ENCODE data around the gene NTHL1. TPM values are rescaled to one million over a fixed set of nuclear protein-coding genes. Genes with fewer than 3 reads are reported as not detected.
A peak's percentile ranks its signal among the peaks of the same experiment; 100 is the strongest.

Gene NTHL1
- total RNA-seq, 1 donor from 2014 or later: 25.6 TPM

DNA sequence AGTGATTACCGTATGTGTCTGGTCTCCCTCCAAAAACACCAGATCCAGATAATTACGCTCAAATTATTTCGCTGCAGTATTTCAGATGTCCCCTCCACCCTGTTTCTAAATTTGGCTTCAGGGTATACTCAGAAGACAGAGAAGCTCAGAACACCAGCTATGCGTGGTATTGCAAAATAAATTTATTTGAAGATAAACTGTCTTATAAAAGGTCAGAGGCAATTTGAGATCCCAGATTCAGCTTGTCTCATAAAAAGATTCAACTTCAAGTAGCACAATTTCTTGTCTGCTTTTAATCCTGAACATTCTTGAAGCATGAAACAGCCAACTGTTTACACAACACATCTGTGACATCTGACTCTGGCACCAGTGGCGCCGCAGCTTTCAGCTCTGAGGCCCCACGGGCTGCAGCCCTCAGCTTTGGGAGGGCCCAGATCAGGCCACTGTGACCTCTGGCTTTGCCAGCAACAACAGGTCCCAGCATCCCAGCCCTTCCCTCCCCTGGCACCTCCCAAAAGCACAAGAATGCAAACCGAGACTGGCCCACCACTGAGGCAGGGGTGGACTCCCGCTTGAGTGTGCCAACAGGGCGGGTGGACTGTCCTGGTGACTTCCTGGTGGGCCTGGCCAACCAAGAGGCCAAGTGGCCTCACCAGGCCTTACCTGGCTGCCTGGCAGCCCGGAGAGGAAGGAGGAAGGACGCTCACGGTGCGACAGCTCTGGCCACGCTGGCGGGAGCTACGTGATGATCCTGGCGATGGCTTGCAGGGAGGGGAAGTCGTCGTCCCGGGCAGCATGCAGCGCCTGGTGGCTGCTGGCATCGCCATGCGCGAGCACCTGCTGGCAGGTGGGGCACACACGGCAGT lies 49.9 kb downstream of the NTHL1 start:
- peak overlapping the region; percentile 49 for H3K4me3 Mint-ChIP-seq (ENCODE audit: unreplicated experiment)
- DNase-seq (ENCODE audit: low spot score): no peak
- H3K27me3 Mint-ChIP-seq (ENCODE audit: unreplicated experiment): peaks cover 9% of the 10 kb centered on the region
- TF ChIP-seq, protein P1, sequence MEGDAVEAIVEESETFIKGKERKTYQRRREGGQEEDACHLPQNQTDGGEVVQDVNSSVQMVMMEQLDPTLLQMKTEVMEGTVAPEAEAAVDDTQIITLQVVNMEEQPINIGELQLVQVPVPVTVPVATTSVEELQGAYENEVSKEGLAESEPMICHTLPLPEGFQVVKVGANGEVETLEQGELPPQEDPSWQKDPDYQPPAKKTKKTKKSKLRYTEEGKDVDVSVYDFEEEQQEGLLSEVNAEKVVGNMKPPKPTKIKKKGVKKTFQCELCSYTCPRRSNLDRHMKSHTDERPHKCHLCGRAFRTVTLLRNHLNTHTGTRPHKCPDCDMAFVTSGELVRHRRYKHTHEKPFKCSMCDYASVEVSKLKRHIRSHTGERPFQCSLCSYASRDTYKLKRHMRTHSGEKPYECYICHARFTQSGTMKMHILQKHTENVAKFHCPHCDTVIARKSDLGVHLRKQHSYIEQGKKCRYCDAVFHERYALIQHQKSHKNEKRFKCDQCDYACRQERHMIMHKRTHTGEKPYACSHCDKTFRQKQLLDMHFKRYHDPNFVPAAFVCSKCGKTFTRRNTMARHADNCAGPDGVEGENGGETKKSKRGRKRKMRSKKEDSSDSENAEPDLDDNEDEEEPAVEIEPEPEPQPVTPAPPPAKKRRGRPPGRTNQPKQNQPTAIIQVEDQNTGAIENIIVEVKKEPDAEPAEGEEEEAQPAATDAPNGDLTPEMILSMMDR (IDR thresholded peaks at IDR 0.05; ENCODE audit: unreplicated experiment): no peak
- no peaks in the 10 kb centered on the region for H3K4me1 Mint-ChIP-seq (ENCODE audit: unreplicated experiment)
- no peaks in the 10 kb centered on the region for H3K9me3 Mint-ChIP-seq (ENCODE audit: unreplicated experiment)
- H3K36me3 Mint-ChIP-seq (ENCODE audit: low read depth, unreplicated experiment): peaks cover 9% of the 10 kb centered on the region
- H3K27ac Mint-ChIP-seq (ENCODE audit: unreplicated experiment): no peak overlapping the region

DNA sequence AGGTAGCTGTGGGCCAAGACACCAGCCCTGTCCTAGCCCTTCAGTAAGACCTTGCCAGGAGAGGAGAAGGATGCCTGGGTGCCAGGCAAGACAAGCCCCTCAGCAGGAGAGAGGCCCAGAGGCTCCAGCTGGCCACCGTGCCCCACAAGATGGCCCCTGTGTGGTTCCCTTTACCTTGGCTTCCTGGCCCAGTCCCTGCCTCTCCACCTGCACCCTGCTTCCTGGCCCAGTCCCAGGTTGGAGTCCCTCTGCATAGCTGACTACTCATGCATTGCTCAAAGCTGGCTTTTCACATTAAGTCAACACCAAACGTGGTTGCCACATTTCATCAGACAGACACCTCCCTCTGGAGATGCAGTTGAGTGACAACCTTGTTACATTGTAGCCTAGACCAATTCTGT lies 53.9 kb downstream of the NTHL1 start:
- H3K27ac Mint-ChIP-seq (ENCODE audit: unreplicated experiment): peak overlapping the region; percentile 64
- peaks cover 9% of the 10 kb centered on the region for H3K36me3 Mint-ChIP-seq (ENCODE audit: low read depth, unreplicated experiment)
- no peaks in the 10 kb centered on the region for H3K9me3 Mint-ChIP-seq (ENCODE audit: unreplicated experiment)
- no peak for DNase-seq (ENCODE audit: low spot score)
- H3K4me3 Mint-ChIP-seq (ENCODE audit: unreplicated experiment): peak overlapping the region; percentile 31
- peaks cover 4% of the 10 kb centered on the region for H3K4me1 Mint-ChIP-seq (ENCODE audit: unreplicated experiment)
- TF ChIP-seq, protein P1 (IDR thresholded peaks at IDR 0.05; ENCODE audit: unreplicated experiment): no peak
- peaks cover 13% of the 10 kb centered on the region for H3K27me3 Mint-ChIP-seq (ENCODE audit: unreplicated experiment)

DNA sequence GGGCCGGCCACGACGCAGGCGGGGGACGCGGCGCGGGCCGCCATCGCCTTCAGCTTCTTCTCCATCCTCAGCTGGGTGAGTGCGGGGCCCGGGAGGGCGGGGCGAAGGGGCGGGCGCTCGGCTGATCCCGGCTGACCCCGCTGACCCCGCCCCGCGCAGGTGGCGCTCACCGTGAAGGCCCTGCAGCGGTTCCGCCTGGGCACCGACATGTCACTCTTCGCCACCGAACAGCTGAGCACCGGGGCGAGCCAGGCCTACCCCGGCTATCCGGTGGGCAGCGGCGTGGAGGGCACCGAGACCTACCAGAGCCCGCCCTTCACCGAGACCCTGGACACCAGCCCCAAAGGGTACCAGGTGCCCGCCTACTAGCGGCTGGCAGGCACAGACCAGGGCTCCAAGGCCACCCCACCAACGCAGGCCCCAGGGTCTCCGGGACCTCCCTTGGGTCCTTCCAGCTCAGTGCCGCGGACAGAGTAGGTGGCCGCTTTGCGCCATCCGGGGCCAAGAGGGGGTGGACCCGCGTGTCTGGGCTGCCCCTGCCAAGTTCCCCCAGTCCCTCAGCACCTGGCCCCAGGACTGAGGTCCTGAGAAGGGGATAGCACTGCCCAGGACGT lies 54.8 kb downstream of the NTHL1 start:
- Mint-ChIP-seq H3K9me3 (ENCODE audit: unreplicated experiment) (no peaks in the 10 kb centered on the region), H3K4me3 (ENCODE audit: unreplicated experiment) (no peak overlapping the region), H3K27me3 (ENCODE audit: unreplicated experiment) (peaks cover 20% of the 10 kb centered on the region), H3K27ac (ENCODE audit: unreplicated experiment) (no peak overlapping the region), H3K36me3 (ENCODE audit: low read depth, unreplicated experiment) (peaks cover 9% of the 10 kb centered on the region), H3K4me1 (ENCODE audit: unreplicated experiment) (peaks cover 4% of the 10 kb centered on the region)
- TF ChIP-seq, protein P1 (IDR thresholded peaks at IDR 0.05; ENCODE audit: unreplicated experiment): no peak
- DNase-seq (ENCODE audit: low spot score): no peak

DNA sequence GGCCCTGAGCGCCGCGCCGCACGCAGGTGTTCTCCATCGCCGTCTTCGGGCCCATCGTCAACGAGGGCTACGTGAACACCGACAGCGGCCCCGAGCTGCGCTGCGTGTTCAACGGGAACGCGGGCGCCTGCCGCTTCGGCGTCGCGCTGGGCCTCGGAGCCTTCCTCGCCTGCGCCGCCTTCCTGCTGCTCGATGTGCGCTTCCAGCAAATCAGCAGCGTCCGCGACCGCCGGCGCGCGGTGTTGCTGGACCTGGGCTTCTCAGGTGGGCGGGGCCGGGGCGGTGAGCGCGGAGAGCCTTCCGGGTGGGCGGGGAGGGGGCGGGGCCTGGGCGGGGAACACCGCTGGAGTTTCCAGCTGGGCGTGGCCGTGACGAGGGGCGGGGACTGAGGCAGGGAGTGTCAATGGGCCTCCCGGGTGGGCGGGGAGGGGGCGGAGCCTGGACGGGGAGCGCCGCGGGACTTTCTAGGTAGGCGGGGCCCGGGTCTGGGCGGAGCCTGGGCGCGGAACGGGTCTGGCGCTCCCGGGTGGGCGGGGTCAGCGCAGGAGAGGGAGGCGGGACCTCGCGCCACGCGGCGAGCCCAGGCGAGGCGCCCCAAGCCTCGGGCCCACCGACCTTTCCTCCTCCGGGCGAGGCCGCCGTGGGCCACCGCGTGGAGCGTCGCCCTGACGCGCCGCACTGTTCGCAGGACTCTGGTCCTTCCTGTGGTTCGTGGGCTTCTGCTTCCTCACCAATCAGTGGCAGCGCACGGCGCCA lies 55.5 kb downstream of the NTHL1 start:
- DNase-seq (ENCODE audit: low spot score): peak; percentile 94
- Mint-ChIP-seq H3K27ac (ENCODE audit: unreplicated experiment) (no peak overlapping the region), H3K36me3 (ENCODE audit: low read depth, unreplicated experiment) (peaks cover 5% of the 10 kb centered on the region), H3K4me3 (ENCODE audit: unreplicated experiment) (no peak overlapping the region), H3K9me3 (ENCODE audit: unreplicated experiment) (no peaks in the 10 kb centered on the region), H3K27me3 (ENCODE audit: unreplicated experiment) (peaks cover 20% of the 10 kb centered on the region), H3K4me1 (ENCODE audit: unreplicated experiment) (peaks cover 4% of the 10 kb centered on the region)
- TF ChIP-seq, protein P1 (IDR thresholded peaks at IDR 0.05; ENCODE audit: unreplicated experiment): no peak
